ENCODE data around the gene GDF10.

- TF ChIP-seq POLR2AphosphoS5 (IDR thresholded peaks at IDR 0.05; ENCODE audit: insufficient read depth, low read depth, low read length) (no peak), CTCF (IDR thresholded peaks at IDR 0.05; ENCODE audit: extremely low read depth in 1 of 2, insufficient read depth in 1 of 2, low read depth in 1 of 2, low read length in 2 of 2) (no peak)
Measured at GRCh38 chr10:47252093-47252780, 47.8 kb upstream of the GDF10 start.
